Measurements from ENCODE around the gene TPTE. TPM values are rescaled to one million over a fixed set of nuclear protein-coding genes. Genes with fewer than 3 reads are reported as not detected.
"Not testable (repeated sequence)": the region's sequence is repeated elsewhere in the genome, so short reads cannot be mapped to it uniquely, and the experiment has no call there.

Gene TPTE
- not detected for total RNA-seq
- long read RNA-seq = 0 reads

- Histone ChIP-seq H3K4me3 (no peak within 1 kb of the TSS), H3K9me3 (peaks cover 3% of the 10 kb centered on the region), H3K4me1 (no peaks in the 10 kb centered on the region), H3K36me3 (no peaks in the 10 kb centered on the region), H3K27ac (no peak within 1 kb of the TSS), H3K27me3 (no peaks in the 10 kb centered on the region)
- no peak for DNase-seq
- peak; percentile 43 for ATAC-seq
- no peak for TF ChIP-seq CTCF (IDR thresholded peaks at IDR 0.05)
- intact Hi-C loops (cut with DNase I) = no loop called here
Observed at GRCh38 chr21:10521091-10521598, at the start of gene TPTE. Gene TPTE, plus strand, starts transcription at chr21:10521583. Its CDS starts 17,141 bp downstream, at chr21:10538724.

GRCh38 chr21:10471999-10472398 lies 49.4 kb upstream of the TPTE start:
- H3K27me3 ChIP-seq; DNase-seq; H3K36me3 ChIP-seq; intact Hi-C loops (cut with DNase I); H3K4me1 ChIP-seq; H3K9me3 ChIP-seq; H3K27ac ChIP-seq; H3K4me3 ChIP-seq: not testable (repeated sequence)
- peak; percentile 18 for ATAC-seq

- H3K9me3 ChIP-seq; H3K4me1 ChIP-seq; H3K27ac ChIP-seq; H3K4me3 ChIP-seq; H3K36me3 ChIP-seq; intact Hi-C loops (cut with DNase I); H3K27me3 ChIP-seq: not testable (repeated sequence)
- ATAC-seq (peak; percentile 40), DNase-seq (peak; percentile 70)
Observed at GRCh38 chr21:10477794-10478193, 43.6 kb upstream of the TPTE start.

GRCh38 chr21:10479875-10480274 lies 41.5 kb upstream of the TPTE start:
- H3K27ac ChIP-seq; intact Hi-C loops (cut with DNase I); H3K36me3 ChIP-seq; H3K4me3 ChIP-seq; H3K27me3 ChIP-seq; H3K9me3 ChIP-seq; H3K4me1 ChIP-seq: not testable (repeated sequence)
- ATAC-seq = peak; percentile 78
- DNase-seq = peak; percentile 63

- H3K36me3 ChIP-seq; H3K4me1 ChIP-seq; H3K9me3 ChIP-seq; DNase-seq; H3K27ac ChIP-seq; ATAC-seq; H3K4me3 ChIP-seq; intact Hi-C loops (cut with DNase I); H3K27me3 ChIP-seq: not testable (repeated sequence)
Observed at GRCh38 chr21:10484864-10485263, 36.5 kb upstream of the TPTE start.

- H3K27ac ChIP-seq; H3K27me3 ChIP-seq; H3K4me1 ChIP-seq; H3K36me3 ChIP-seq; intact Hi-C loops (cut with DNase I); ATAC-seq; DNase-seq; H3K9me3 ChIP-seq; H3K4me3 ChIP-seq: not testable (repeated sequence)
Observed at GRCh38 chr21:10490453-10490852, 30.9 kb upstream of the TPTE start.

- no peaks in the 10 kb centered on the region for H3K27me3 ChIP-seq
- ATAC-seq (no peak), DNase-seq (no peak)
- H3K4me3 ChIP-seq = no peak overlapping the region
- H3K27ac ChIP-seq = no peak overlapping the region
- intact Hi-C loops (cut with DNase I) = no loop called here
- no peak for TF ChIP-seq CTCF (IDR thresholded peaks at IDR 0.05)
- no peaks in the 10 kb centered on the region for H3K4me1 ChIP-seq
- no peaks in the 10 kb centered on the region for H3K36me3 ChIP-seq
- no peaks in the 10 kb centered on the region for H3K9me3 ChIP-seq
Observed at GRCh38 chr21:10511116-10511515, 10.3 kb upstream of the TPTE start.

GRCh38 chr21:10516889-10517288 lies 4.5 kb upstream of the TPTE start:
- ATAC-seq; H3K9me3 ChIP-seq; H3K4me1 ChIP-seq; H3K27ac ChIP-seq; DNase-seq; intact Hi-C loops (cut with DNase I); H3K27me3 ChIP-seq; H3K36me3 ChIP-seq; H3K4me3 ChIP-seq: not testable (repeated sequence)

GRCh38 chr21:10517904-10518303 lies 3.5 kb upstream of the TPTE start:
- H3K4me1 ChIP-seq; intact Hi-C loops (cut with DNase I); H3K9me3 ChIP-seq; H3K27ac ChIP-seq; H3K36me3 ChIP-seq; ATAC-seq; H3K4me3 ChIP-seq; H3K27me3 ChIP-seq: not testable (repeated sequence)
- peak; percentile 47 for DNase-seq

- H3K36me3 ChIP-seq; H3K4me3 ChIP-seq; H3K27me3 ChIP-seq; DNase-seq; H3K9me3 ChIP-seq; H3K4me1 ChIP-seq; intact Hi-C loops (cut with DNase I); H3K27ac ChIP-seq: not testable (repeated sequence)
- peak; percentile 45 for ATAC-seq
Observed at GRCh38 chr21:10521835-10522500, 585 bp downstream of the TPTE start.
